HG02642 (cell line): ENCODE measurements around the gene PIP5K1B.
A peak's percentile ranks its signal among the peaks of the same experiment; 100 is the strongest.

Source experiments
- ATAC-seq: cut with Tn5 transposase; IDR thresholded peaks from one replicate; pipeline ENCODE4 v1.9.1; 2021; ENCODE audit warnings: mild to moderate bottlenecking; ENCODE audit not compliant: unreplicated experiment, poor library complexity

Gene PIP5K1B

DNA sequence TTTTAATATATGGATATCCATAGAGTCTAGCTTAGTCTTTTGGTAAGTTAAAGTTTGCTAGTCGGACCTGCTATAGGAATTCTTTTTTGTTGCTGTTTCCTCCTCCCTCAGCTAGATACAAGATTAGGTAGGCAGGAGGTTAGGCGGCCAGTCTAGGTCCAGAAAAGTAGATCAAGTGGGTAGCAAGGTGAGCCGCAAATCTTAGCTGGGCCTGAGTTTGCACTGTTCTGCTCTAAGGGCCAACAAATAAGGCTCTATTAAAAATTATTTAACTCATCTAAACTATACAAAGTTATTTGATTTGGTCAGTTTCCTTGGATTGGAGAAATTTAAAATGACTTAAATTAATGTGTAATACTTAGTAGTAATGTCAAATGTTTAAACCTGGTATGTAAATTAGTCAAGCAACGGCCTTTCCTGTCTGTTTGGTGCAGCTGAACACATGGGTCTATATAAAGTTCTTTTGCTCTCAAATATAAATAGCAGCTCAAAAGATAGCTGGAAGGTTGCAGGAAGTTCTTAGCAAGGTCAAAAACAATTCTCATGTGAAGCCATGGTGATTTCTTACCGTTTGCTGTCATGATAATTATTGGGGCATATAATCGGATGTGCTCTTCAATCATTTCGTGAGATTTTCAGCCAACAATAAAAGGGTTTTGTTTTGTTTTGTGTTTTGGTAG lies 236.9 kb downstream of the PIP5K1B start:
- ATAC-seq, result no peak

GRCh38 chr9:68942790-68943189 lies 237.8 kb downstream of the PIP5K1B start:
- no peak for ATAC-seq

DNA sequence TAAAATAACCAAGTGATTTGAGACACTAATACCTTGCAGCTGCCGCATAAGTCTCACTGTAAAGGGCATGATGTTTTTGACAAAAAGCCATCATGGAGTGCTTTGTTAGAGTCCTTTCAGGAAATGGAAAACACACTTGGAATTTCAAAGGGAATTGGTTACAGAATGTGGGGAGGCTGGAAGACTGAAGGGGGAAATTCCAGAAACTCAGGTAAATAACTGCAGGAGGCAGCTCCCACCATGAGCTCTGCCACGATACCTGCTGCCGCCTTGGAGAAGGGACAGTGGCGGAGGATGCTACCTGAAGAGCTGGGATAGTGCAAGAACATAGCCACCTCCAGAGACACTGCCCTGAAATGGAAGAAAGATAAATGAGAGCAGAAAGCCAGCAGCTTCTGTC lies 242.0 kb downstream of the PIP5K1B start:
- no peak for ATAC-seq

GRCh38 chr9:68947842-68948569 lies 243.0 kb downstream of the PIP5K1B start:
- no peak for ATAC-seq

DNA sequence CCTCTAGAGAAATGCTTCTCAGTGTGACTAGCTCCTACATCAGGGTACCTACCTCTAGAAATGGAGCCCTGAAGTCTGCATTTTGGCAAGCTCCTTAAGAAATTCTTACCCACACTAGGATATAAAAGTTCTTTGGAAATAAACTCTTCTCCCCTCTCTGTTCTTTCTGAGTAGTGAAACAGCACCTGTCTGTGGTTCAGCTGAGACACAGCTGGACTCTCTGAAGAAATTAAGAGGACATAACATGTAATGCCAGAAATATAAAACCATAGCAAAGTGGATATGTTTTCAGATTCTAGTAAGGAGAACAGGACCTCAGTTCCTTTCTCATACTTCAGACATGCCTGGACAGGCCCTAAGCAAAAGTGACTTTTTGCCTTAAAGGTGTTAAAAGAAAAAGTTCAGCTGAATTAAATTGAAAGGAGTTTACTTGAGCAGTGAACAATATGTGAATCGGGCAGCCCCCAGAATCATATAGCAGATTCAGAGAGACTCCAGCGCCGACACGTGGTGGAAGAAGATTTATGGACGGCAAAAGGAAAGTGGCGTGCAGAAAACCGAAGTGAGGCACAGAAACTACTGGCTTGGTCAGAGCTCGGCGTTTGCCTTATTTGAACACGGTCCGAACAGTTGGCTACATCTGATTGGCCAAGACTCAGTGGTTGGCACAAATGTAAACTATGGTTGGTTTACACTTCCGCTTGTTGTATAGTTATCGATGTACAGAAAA lies 244.4 kb downstream of the PIP5K1B start:
- ATAC-seq, result no peak

DNA sequence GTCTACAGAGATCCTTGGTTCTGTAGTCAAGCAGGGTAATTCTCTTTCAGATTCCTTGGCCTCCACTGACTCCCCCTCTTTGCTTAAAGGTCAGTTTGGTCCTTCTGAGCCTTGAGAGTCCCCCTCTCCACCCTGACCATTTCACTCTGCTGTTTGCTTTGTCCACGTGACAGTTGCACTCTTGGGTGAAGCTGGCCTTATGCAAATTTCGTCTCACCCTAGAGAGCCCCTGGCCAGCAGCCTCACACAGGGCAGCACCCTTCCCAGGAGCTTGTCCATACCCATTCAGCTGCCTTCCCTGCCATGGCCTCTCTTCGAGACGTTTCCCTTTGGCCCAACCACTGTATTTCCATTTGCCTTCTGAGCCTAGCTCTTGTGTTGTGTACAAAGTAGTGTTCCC lies 245.1 kb downstream of the PIP5K1B start:
- no peak for ATAC-seq

GRCh38 chr9:68950689-68951088 lies 245.6 kb downstream of the PIP5K1B start:
- ATAC-seq, result no peak

DNA sequence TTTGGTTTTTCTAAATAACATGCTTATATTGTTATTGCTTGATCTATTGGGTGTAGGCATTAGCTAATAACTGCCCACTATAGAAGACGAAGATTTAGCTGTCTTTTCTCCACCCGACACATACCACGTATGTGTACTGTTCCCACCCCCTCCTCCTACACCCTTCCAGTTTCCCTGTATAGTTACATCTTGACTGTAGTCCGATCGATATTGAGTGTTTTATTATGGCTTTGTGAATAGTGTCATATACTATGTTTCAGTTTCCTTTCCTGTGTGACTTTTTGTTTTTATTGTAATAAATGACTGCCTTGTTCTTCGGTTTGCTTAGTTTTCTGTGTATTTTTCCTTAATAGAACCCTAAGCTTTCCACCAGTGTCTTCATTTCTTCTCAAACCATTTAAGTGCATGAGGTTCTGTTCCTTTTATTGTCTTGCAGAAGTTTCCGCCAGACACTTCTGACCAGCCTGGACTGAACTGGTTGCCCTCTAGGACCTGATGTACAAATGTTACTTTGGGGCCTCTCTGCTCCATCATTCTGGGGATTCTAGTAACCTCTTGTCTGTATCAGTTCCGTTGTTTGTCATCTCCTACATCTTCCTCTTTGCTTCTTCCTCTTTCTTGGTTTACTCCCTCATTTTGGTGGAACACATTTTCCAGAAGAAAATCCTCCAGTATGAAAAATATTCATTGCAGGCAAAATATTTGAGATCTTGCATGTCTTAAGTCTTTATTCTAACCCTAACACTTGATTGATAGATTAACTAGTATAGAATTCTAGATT lies 247.0 kb downstream of the PIP5K1B start:
- peak; percentile 64 for ATAC-seq

- no peak for ATAC-seq
These were observed 248.7 kb downstream of the PIP5K1B start for GRCh38 chr9:68953771-68954170.

DNA sequence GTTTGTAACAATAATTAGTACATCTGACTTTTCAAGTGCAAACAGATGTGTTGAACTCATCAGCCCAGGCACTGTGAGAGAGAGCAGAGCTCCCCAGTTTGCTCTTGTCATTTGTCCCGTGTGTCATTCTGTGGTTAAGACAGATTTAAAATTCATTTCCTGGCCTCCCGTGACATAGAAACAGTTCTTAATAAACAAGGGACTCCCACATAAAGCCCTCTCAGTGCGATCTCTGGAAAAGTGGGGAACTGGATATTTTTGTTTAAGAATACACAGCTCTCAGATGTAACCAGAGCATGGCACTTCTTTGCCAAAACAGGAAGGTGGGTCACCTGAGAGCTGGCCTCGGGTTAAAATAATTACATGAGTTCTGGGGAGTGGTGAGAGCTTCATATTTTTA lies 250.3 kb downstream of the PIP5K1B start:
- no peak for ATAC-seq

- ATAC-seq, result no peak
These were observed 252.4 kb downstream of the PIP5K1B start for GRCh38 chr9:68957479-68957878.

DNA sequence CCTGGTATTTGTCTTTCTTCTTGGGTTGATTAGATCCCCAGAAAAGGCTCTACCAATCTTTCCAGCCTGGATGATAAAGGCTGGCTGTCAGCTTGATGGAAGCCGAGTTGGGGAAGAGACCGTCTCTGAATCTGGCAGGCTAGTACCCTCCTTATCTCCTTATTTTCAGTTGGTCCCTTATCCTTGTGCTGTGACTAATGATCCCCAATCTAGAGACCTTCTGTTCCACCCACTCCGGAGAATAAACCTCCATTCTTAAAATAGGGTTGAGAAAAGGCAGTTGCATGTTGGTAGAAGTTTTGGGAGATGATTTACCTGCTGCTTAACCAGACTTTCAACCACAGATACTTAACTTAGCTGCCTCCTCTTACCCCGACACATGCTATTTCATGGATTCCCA lies 256.5 kb downstream of the PIP5K1B start:
- ATAC-seq, result peak; percentile 50

- ATAC-seq, result no peak
These were observed 258.4 kb downstream of the PIP5K1B start for GRCh38 chr9:68963416-68963815.

DNA sequence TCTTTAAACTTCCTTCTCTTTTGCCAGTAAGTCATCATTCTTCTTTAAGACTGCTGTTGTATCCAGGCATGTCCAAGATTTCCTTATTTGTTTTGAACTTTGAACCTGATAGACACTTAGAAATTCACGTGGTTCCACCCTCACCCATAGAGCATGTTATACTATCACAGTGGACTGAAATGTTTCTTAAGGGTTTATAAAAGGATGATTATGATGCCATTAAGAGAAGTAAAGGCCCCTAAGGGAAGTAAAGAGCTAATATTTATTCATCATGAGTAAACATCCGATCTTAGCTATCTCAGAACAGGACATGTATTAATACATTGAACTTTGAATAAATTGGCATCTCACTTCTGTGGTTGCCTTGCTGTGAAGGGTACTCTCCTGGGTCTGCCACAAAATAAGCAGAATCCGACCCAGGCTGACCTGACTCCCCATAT lies 259.1 kb downstream of the PIP5K1B start:
- ATAC-seq, result no peak

GRCh38 chr9:68964765-68965164 lies 259.7 kb downstream of the PIP5K1B start:
- ATAC-seq, result no peak

GRCh38 chr9:68966496-68966944 lies 261.5 kb downstream of the PIP5K1B start:
- ATAC-seq, result peak; percentile 72

DNA sequence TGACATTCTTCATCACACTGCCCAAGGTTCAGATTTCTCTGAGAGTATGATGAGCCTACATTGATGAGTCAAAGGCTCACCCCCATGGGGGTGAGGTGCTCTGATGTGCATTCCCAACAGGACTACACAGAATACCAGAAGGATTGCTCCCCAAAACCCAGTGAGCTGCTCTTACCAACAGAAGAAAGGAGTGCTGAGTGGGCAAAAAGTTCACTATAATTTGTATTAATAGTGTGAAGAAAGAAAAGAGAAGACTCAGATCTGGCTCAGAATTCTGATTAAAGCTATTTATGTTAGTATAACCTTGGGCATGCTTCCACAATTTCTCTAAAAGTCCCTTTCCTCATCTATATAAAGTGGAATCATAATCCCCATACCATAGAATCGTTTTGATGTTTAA lies 262.8 kb downstream of the PIP5K1B start:
- ATAC-seq, result no peak

DNA sequence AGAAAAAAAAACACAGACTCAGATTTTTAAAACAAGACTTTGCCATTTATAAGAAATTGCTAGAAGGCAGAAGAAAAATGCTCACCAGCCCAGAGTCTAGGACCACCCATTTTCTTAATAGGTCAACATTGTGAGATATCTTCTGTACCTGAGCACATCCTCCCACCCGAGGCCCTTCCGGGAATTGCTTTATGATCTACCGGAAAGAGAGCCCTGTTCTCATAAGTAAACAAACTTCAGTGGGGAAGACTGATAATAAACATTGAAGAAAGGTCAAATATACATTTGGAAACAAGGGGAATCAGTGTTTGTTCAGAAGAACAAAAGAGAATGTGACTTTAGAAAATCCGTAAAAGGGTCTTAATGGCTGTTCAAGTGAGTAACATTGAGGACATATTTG lies 264.5 kb downstream of the PIP5K1B start:
- ATAC-seq, result no peak

DNA sequence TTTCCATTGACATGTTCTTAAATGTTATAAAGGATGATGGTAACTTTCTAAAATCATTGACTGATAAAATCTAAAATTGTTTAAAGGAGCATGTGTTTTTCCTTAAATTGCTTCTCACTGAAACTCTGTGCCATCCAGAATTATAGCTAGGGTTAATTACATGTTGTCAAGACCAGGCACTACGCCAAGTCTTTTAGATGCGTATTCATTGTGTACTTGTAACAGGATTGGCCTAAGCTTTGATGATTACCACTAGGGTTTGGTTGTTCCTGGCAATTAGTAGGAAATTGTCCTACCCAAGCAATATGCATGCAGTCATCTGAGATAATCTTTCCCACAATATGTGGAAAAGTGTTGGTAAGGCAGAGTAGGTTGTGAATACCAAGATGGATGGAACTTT lies 265.1 kb downstream of the PIP5K1B start:
- no peak for ATAC-seq

DNA sequence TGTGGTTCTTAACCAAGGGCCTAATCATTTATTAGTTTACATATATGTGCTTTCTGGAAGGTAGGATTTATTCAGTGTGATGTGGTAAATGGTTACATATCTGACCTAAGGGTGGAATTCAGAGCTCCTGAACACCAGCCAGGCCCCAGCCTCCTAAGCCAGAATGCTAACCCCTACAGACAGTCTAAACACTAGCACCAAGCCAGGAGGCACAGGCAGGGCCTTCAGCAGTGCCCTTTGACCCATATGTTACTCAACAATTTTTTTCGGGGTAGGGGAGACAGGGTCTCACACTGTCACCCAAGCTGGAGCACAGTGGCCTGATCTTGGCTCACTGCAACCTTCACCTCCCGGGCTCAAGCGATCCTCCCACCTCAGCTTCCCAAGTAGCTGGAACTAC lies 268.6 kb downstream of the PIP5K1B start:
- no peak for ATAC-seq
